Measurements from ENCODE around the gene LCT.

DNA sequence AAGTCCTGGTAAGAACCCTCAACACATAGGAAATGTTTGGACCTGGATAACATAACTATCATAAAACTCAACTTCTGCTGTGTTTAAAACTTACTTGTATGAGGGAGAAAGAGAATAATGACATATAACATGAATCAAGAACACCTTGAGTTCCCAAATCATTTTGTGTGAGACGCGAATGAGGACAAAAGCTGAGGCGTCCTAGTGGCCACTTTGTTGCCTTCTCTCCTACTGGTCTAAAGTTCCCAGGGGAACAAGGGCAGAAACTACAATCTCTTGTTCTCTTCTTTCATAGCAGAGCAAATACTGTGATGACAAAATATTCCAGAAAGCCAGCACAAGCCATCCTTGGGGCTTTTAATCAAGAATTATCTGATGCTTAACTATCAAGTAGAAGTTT lies 8.3 kb upstream of the LCT start:
- TF ChIP-seq NCOR1 (IDR thresholded peaks at IDR 0.05) (no peak), NR2C1 (IDR thresholded peaks at IDR 0.05) (no peak), NR2C1 (tag; IDR thresholded peaks at IDR 0.05) (no peak)
- TF ChIP-seq, protein P1, sequence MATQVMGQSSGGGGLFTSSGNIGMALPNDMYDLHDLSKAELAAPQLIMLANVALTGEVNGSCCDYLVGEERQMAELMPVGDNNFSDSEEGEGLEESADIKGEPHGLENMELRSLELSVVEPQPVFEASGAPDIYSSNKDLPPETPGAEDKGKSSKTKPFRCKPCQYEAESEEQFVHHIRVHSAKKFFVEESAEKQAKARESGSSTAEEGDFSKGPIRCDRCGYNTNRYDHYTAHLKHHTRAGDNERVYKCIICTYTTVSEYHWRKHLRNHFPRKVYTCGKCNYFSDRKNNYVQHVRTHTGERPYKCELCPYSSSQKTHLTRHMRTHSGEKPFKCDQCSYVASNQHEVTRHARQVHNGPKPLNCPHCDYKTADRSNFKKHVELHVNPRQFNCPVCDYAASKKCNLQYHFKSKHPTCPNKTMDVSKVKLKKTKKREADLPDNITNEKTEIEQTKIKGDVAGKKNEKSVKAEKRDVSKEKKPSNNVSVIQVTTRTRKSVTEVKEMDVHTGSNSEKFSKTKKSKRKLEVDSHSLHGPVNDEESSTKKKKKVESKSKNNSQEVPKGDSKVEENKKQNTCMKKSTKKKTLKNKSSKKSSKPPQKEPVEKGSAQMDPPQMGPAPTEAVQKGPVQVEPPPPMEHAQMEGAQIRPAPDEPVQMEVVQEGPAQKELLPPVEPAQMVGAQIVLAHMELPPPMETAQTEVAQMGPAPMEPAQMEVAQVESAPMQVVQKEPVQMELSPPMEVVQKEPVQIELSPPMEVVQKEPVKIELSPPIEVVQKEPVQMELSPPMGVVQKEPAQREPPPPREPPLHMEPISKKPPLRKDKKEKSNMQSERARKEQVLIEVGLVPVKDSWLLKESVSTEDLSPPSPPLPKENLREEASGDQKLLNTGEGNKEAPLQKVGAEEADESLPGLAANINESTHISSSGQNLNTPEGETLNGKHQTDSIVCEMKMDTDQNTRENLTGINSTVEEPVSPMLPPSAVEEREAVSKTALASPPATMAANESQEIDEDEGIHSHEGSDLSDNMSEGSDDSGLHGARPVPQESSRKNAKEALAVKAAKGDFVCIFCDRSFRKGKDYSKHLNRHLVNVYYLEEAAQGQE (IDR thresholded peaks at IDR 0.05; ENCODE audit: borderline replicate concordance), result no peak
- TF ChIP-seq, protein P1 (CRISPR knock-in tag; IDR thresholded peaks at IDR 0.05; ENCODE audit: low read depth), result no peak
- TF ChIP-seq, protein P2, sequence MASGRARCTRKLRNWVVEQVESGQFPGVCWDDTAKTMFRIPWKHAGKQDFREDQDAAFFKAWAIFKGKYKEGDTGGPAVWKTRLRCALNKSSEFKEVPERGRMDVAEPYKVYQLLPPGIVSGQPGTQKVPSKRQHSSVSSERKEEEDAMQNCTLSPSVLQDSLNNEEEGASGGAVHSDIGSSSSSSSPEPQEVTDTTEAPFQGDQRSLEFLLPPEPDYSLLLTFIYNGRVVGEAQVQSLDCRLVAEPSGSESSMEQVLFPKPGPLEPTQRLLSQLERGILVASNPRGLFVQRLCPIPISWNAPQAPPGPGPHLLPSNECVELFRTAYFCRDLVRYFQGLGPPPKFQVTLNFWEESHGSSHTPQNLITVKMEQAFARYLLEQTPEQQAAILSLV (tag; IDR thresholded peaks at IDR 0.05), result no peak

Data from K562 (cell line).